ENCODE measurements around the gene SLC49A3.
"Not testable (repeated sequence)": the region's sequence is repeated elsewhere in the genome, so short reads cannot be mapped to it uniquely, and the experiment has no call there.

DNA sequence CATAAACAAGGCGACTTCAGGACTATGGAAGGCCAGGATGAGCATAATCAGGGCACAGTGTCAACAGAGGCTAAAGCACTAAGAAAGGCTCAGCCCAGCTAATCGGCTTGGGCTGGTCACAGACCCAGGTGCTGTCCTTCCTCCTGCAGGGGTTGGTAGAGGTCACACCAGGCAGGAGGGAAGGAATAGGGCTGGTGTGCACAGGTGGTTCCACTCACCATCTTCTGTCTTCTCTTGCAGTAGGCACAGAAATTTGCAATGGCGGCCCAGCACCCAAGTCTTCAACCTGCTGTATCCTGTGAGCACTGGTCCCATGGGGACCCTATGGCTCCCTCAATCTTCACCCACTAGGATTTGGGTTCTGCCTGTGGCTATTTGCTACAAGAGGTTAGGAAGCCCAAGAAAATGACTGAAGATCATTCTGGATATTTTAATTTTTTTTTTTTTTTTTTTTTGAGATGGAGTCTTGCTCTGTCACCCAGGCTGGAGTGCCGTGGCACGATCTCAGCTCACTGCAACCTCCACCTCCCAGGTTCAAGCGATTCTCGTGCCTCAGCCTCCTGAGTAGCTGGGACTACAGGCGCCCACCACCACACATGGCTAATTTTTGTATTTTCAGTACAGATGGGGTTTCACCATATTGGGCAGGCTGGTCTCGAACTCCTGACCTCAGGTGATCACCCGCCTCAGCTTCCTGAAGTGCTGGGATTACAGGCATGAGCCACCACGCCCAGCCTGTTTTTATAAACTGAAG is 19.0 kb downstream of the SLC49A3 start:
- TF ChIP-seq, protein P1, sequence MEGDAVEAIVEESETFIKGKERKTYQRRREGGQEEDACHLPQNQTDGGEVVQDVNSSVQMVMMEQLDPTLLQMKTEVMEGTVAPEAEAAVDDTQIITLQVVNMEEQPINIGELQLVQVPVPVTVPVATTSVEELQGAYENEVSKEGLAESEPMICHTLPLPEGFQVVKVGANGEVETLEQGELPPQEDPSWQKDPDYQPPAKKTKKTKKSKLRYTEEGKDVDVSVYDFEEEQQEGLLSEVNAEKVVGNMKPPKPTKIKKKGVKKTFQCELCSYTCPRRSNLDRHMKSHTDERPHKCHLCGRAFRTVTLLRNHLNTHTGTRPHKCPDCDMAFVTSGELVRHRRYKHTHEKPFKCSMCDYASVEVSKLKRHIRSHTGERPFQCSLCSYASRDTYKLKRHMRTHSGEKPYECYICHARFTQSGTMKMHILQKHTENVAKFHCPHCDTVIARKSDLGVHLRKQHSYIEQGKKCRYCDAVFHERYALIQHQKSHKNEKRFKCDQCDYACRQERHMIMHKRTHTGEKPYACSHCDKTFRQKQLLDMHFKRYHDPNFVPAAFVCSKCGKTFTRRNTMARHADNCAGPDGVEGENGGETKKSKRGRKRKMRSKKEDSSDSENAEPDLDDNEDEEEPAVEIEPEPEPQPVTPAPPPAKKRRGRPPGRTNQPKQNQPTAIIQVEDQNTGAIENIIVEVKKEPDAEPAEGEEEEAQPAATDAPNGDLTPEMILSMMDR (IDR thresholded peaks at IDR 0.05) = not testable (repeated sequence)
- TF ChIP-seq POLR2A (IDR thresholded peaks at IDR 0.05) = not testable (repeated sequence)
